ENCODE measurements around the gene INMT.

DNA sequence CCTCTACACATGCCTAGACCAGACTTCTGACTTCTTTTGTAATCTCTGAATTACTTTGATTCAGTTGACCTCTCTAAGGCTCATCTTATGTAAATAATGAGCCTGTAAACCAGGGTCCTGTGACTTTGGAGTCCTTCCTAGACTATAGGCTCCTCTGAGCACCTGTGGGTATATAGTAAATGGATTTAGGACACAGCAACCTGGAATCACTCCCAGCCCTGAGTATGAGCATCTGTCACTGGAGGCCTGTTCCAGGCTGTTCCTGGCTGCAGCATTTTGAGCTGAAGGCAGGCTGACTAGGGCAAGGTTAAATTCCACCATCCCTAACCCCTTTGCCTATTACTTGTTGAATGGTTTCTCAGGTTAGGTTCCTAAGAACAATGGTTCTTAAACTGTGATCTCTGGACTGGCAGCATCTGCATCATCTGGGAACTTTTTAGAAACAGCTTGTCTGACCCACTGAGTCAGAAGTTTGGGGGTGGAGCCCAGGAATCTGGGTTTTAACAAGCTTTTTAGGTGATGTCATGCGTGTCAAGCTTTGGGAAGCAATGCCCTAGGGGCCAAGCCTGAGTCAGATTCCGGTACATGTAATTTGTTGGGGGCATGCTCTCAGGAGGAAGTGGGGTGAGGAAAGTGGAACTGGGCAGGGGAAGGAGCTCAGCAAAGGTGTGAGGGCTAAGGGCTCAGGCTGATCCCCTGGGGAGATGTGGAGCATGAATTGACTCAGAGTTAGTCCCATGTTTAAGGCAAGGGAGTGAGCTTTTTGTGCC lies 47.5 kb downstream of the INMT start:
- TF ChIP-seq, protein P1, sequence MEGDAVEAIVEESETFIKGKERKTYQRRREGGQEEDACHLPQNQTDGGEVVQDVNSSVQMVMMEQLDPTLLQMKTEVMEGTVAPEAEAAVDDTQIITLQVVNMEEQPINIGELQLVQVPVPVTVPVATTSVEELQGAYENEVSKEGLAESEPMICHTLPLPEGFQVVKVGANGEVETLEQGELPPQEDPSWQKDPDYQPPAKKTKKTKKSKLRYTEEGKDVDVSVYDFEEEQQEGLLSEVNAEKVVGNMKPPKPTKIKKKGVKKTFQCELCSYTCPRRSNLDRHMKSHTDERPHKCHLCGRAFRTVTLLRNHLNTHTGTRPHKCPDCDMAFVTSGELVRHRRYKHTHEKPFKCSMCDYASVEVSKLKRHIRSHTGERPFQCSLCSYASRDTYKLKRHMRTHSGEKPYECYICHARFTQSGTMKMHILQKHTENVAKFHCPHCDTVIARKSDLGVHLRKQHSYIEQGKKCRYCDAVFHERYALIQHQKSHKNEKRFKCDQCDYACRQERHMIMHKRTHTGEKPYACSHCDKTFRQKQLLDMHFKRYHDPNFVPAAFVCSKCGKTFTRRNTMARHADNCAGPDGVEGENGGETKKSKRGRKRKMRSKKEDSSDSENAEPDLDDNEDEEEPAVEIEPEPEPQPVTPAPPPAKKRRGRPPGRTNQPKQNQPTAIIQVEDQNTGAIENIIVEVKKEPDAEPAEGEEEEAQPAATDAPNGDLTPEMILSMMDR (IDR thresholded peaks at IDR 0.05), result no peak
- no peak for TF ChIP-seq POLR2A (IDR thresholded peaks at IDR 0.05)

Measured in Peyer's patch (tissue), 4 donors.